Endodermal cell (in vitro differentiated cells): Measurements from ENCODE around the gene HOGA1. TPM values are rescaled to one million over a fixed set of nuclear protein-coding genes. Genes with fewer than 3 reads are reported as not detected.

ENCODE experiments used
- DNase-seq: peaks from one replicate; pipeline ENCODE4 v3.0.0-alpha.2; 2017
- H3K27ac ChIP-seq: 2 replicates; pipeline ENCODE4 v1.5.1; 2013; ENCODE audit warnings: mild to moderate bottlenecking, low read depth, low read length, moderate library complexity
- H3K27me3 ChIP-seq: 2 replicates; pipeline ENCODE4 v1.6.1; 2013; ENCODE audit warnings: mild to moderate bottlenecking, low read length, moderate library complexity; ENCODE audit not compliant: insufficient read depth, control insufficient read depth, poor library complexity, severe bottlenecking
- H3K36me3 ChIP-seq: 2 replicates; pipeline ENCODE4 v1.7.0; 2013; ENCODE audit warnings: mild to moderate bottlenecking, low read length, moderate library complexity; ENCODE audit not compliant: control insufficient read depth, insufficient read depth
- H3K4me1 ChIP-seq: one replicate; pipeline ENCODE4 v1.7.0; 2013; ENCODE audit warnings: low read length; ENCODE audit not compliant: control insufficient read depth, insufficient read depth
- H3K4me3 ChIP-seq: 2 replicates; pipeline ENCODE4 v1.5.1; 2013; ENCODE audit warnings: mild to moderate bottlenecking, low read length, moderate library complexity
- H3K9ac ChIP-seq: 2 replicates; pipeline ENCODE4 v1.6.1; 2013; ENCODE audit warnings: mild to moderate bottlenecking, low read length, moderate library complexity; ENCODE audit not compliant: poor library complexity, severe bottlenecking; ENCODE audit errors: extremely low read depth
- H3K9me3 ChIP-seq: 2 replicates; pipeline ENCODE4 v1.6.1; 2013; ENCODE audit warnings: mild to moderate bottlenecking, low read length, moderate library complexity; ENCODE audit not compliant: control insufficient read depth
- H3K27ac Mint-ChIP-seq: 2 replicates; pipeline ENCODE4 v1.8.0; 2020; ENCODE audit warnings: mixed read lengths
- H3K27me3 Mint-ChIP-seq: 2 replicates; pipeline ENCODE4 v1.8.0; 2021; ENCODE audit warnings: mild to moderate bottlenecking, mixed read lengths; ENCODE audit not compliant: insufficient read depth
- H3K36me3 Mint-ChIP-seq: 2 replicates; pipeline ENCODE4 v1.8.0; 2020; ENCODE audit warnings: low read depth, mixed read lengths
- H3K4me1 Mint-ChIP-seq: 2 replicates; pipeline ENCODE4 v1.8.0; 2020; ENCODE audit warnings: mixed read lengths
- H3K4me3 Mint-ChIP-seq: 2 replicates; pipeline ENCODE4 v1.8.0; 2020; ENCODE audit warnings: mild to moderate bottlenecking, moderate library complexity, mixed read lengths
- H3K9me3 Mint-ChIP-seq: 2 replicates; pipeline ENCODE4 v1.8.0; 2020; ENCODE audit warnings: mild to moderate bottlenecking, mixed read lengths
- WGBS, 2 experiments: methylation state at CpG; one replicate each; pipeline versions ENCODE4 v1.1.5 to v1.1.7; 2013; ENCODE audit warnings: missing lambda C conversion rate in 2 of 2, mixed read lengths in 1 of 2; ENCODE audit not compliant: insufficient coverage in 1 of 2, insufficient read length in 1 of 2; 5-methylcytosine and 5-hydroxymethylcytosine counted together
- long read RNA-seq, 4 experiments: library from polyadenylated mRNA in 2 of 4; library from RNA in 1 of 4; library from capped mRNA in 1 of 4; stranded (forward) in 3 of 4; unstranded in 1 of 4; transcript quantifications; one replicate each; pipeline ENCODE4 v2.0.0, GENCODE V29; 2020 to 2021; ENCODE audit warnings: inconsistent platforms in 1 of 4
- polyA plus RNA-seq, 2 experiments: library from polyadenylated mRNA; stranded (reverse); fragments of 50-300 nt; gene quantifications; one replicate each; pipeline ENCODE4 v1.2.3, GENCODE V29; 2013
- total RNA-seq, 2 donors: library from RNA; stranded (reverse); fragmentation: NEBNext Ultra II Directional in 1 of 2; extraction: Animal tissue kit (Norgen Biotek cat#: 25700) in 1 of 2; gene quantifications; 2 replicates in 1 of 2; 3 replicates in 1 of 2; pipeline ENCODE4 v1.2.1, GENCODE V29; 2021
- TF ChIP-seq, protein P1 (sequence below): fragments of 200-600 bp; sonication (generic); conservative IDR thresholded peaks from 2 replicates; pipeline ENCODE4 v1.5.0; 2021; ENCODE audit warnings: antibody characterized with exemption, mild to moderate bottlenecking

The HOGA1 gene
- 1 to 10 TPM in 1 of 2 donors, under 1 TPM in 1; 0.15 to 1.7 TPM for total RNA-seq
- polyA plus RNA-seq (2013, experiment 1 of 2) = 1.00 TPM
- 0.70 TPM for polyA plus RNA-seq (2013, experiment 2 of 2)
- long read RNA-seq, experiment 1 = 0 reads
- long read RNA-seq, experiment 2, partial matches to known transcripts = 1 of 1 reads
- long read RNA-seq, experiment 2, other reads (novel, unspliced or antisense) = 0 of 1 reads
- long read RNA-seq, experiment 3, partial matches to known transcripts = 1 of 3 reads
- long read RNA-seq, experiment 3, other reads (novel, unspliced or antisense) = 1 of 3 reads
- long read RNA-seq, experiment 4, partial matches to known transcripts = 1 of 2 reads
- long read RNA-seq, experiment 4, other reads (novel, unspliced or antisense) = 0 of 2 reads

DNA sequence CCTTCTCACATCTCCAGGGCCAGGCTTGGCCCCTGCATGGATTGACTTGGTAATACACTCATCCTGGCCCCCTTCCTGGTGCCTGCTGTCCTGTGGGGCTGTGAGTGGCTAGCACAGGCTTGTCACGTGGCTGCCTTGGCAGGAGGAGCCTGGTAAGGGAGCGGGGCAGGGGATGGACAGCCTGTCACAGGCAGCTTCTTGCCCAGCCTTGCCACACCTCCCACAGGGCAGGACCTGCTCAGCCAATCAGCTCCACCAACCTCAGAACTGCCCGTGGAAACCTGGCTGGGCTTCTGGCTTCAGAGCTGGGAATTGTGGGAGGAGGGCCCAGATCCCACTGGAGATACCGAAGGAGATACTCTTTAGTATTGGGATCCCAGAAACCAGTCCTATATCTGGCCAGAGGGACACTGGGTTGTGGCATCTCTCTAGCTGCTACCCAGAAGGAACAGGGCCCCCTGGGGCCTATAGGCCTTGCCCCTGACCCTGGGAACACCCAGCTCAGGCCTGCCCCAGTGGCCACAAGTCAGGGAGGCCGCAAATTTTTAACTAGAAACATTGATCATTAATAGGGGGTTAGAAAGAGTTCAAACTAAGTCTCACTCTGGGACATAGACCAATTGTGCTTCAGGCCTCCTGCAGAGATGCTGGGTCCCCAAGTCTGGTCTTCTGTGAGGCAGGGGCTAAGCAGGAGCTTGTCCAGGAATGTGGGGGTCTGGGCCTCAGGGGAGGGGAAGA, at the start of gene HOGA1:
TSS of gene HOGA1 (plus strand) at position 330 of the 738 bp plus-strand sequence. CDS start at position 645, 315 bp downstream.
- Histone ChIP-seq H3K9me3 (no peaks in the 10 kb centered on the region), H3K9ac (no peak within 1 kb of the TSS), H3K36me3 (no peaks in the 10 kb centered on the region), H3K27ac (peak within 1 kb of the TSS; percentile 24), H3K27me3 (no peaks in the 10 kb centered on the region), H3K4me1 (no peaks in the 10 kb centered on the region), H3K4me3 (no peak within 1 kb of the TSS)
- Mint-ChIP-seq H3K27ac (peak within 1 kb of the TSS; percentile 9), H3K4me3 (no peak within 1 kb of the TSS), H3K36me3 (no peaks in the 10 kb centered on the region), H3K9me3 (no peaks in the 10 kb centered on the region), H3K4me1 (peaks cover 3% of the 10 kb centered on the region), H3K27me3 (no peaks in the 10 kb centered on the region)
- TF ChIP-seq, protein P1, sequence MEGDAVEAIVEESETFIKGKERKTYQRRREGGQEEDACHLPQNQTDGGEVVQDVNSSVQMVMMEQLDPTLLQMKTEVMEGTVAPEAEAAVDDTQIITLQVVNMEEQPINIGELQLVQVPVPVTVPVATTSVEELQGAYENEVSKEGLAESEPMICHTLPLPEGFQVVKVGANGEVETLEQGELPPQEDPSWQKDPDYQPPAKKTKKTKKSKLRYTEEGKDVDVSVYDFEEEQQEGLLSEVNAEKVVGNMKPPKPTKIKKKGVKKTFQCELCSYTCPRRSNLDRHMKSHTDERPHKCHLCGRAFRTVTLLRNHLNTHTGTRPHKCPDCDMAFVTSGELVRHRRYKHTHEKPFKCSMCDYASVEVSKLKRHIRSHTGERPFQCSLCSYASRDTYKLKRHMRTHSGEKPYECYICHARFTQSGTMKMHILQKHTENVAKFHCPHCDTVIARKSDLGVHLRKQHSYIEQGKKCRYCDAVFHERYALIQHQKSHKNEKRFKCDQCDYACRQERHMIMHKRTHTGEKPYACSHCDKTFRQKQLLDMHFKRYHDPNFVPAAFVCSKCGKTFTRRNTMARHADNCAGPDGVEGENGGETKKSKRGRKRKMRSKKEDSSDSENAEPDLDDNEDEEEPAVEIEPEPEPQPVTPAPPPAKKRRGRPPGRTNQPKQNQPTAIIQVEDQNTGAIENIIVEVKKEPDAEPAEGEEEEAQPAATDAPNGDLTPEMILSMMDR = no peak
- 69 to 75% methylated on average over 4 to 5 of the region's 5 CpGs for WGBS, 2 experiments
- peak; percentile 91 for DNase-seq

GRCh38 chr10:97534746-97535367, 49.3 kb upstream of the HOGA1 start:
- Mint-ChIP-seq H3K9me3 (peaks cover 4% of the 10 kb centered on the region), H3K27me3 (no peaks in the 10 kb centered on the region), H3K4me1 (peaks cover 11% of the 10 kb centered on the region), H3K4me3 (no peak overlapping the region), H3K27ac (no peak overlapping the region), H3K36me3 (peaks cover 2% of the 10 kb centered on the region)
- Histone ChIP-seq H3K9ac (no peak overlapping the region), H3K4me1 (no peaks in the 10 kb centered on the region), H3K36me3 (no peaks in the 10 kb centered on the region), H3K4me3 (no peak overlapping the region), H3K27ac (no peak overlapping the region), H3K27me3 (no peaks in the 10 kb centered on the region), H3K9me3 (peaks cover 3% of the 10 kb centered on the region)
- TF ChIP-seq, protein P1 = peak; percentile 85
- 67 to 82% methylated on average over 3 to 6 of the region's 6 CpGs for WGBS, 2 experiments
- DNase-seq = peak; percentile 88

- no peak overlapping the region for H3K4me3 ChIP-seq
- no peaks in the 10 kb centered on the region for H3K4me1 ChIP-seq
- no peaks in the 10 kb centered on the region for H3K36me3 ChIP-seq
- H3K9ac ChIP-seq = no peak overlapping the region
- no peaks in the 10 kb centered on the region for H3K36me3 Mint-ChIP-seq
- H3K27me3 ChIP-seq = no peaks in the 10 kb centered on the region
- 90 to 93% methylated on average over 2 to 5 of the region's 5 CpGs for WGBS, 2 experiments
- H3K27me3 Mint-ChIP-seq = no peaks in the 10 kb centered on the region
- peak; percentile 28 for DNase-seq
- no peaks in the 10 kb centered on the region for H3K9me3 Mint-ChIP-seq
- H3K27ac ChIP-seq = no peak overlapping the region
- peak overlapping the region; percentile 74 for H3K27ac Mint-ChIP-seq
- no peak overlapping the region for H3K4me3 Mint-ChIP-seq
- TF ChIP-seq, protein P1 = no peak
- no peaks in the 10 kb centered on the region for H3K9me3 ChIP-seq
- H3K4me1 Mint-ChIP-seq = peaks cover 11% of the 10 kb centered on the region
These were observed 46.9 kb upstream of the HOGA1 start for GRCh38 chr10:97537186-97537869.
